Sigmoid colon (tissue), 4 donors: Measurements from ENCODE around the gene ATIC.

Source experiments
- POLR2A ChIP-seq, 2 donors: fragments of 450-650 bp; IDR thresholded peaks; one replicate each; pipeline ENCODE4 v1.6.1; 2016; ENCODE audit warnings: antibody characterized with exemption in 2 of 2, mild to moderate bottlenecking in 2 of 2, moderate library complexity in 2 of 2
- POLR2AphosphoS5 ChIP-seq, 4 donors: sonication (generic); formaldehyde crosslinking; IDR thresholded peaks; one replicate each; pipeline ENCODE4 v1.6.1; 2017; ENCODE audit warnings: antibody characterized with exemption in 4 of 4
- TF ChIP-seq, protein P1 (sequence below), 4 experiments: fragments of 450-650 bp in 3 of 4; fragments of 200-600 bp in 1 of 4; IDR thresholded peaks; one replicate each; pipeline ENCODE4 v1.5.1; 2016 to 2019; ENCODE audit warnings: antibody characterized with exemption in 4 of 4, mild to moderate bottlenecking in 3 of 4, moderate library complexity in 2 of 4

GRCh38 chr2:215355801-215356200 lies 43.9 kb downstream of the ATIC start:
- TF ChIP-seq, protein P1, sequence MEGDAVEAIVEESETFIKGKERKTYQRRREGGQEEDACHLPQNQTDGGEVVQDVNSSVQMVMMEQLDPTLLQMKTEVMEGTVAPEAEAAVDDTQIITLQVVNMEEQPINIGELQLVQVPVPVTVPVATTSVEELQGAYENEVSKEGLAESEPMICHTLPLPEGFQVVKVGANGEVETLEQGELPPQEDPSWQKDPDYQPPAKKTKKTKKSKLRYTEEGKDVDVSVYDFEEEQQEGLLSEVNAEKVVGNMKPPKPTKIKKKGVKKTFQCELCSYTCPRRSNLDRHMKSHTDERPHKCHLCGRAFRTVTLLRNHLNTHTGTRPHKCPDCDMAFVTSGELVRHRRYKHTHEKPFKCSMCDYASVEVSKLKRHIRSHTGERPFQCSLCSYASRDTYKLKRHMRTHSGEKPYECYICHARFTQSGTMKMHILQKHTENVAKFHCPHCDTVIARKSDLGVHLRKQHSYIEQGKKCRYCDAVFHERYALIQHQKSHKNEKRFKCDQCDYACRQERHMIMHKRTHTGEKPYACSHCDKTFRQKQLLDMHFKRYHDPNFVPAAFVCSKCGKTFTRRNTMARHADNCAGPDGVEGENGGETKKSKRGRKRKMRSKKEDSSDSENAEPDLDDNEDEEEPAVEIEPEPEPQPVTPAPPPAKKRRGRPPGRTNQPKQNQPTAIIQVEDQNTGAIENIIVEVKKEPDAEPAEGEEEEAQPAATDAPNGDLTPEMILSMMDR (IDR thresholded peaks at IDR 0.05): no peak
- TF ChIP-seq POLR2A (IDR thresholded peaks at IDR 0.05): no peak
- peak in 1 of 4 donors; percentile 11 for TF ChIP-seq POLR2AphosphoS5 (IDR thresholded peaks at IDR 0.05)
